ENCODE data around the gene SPIN1.

Gene SPIN1

DNA sequence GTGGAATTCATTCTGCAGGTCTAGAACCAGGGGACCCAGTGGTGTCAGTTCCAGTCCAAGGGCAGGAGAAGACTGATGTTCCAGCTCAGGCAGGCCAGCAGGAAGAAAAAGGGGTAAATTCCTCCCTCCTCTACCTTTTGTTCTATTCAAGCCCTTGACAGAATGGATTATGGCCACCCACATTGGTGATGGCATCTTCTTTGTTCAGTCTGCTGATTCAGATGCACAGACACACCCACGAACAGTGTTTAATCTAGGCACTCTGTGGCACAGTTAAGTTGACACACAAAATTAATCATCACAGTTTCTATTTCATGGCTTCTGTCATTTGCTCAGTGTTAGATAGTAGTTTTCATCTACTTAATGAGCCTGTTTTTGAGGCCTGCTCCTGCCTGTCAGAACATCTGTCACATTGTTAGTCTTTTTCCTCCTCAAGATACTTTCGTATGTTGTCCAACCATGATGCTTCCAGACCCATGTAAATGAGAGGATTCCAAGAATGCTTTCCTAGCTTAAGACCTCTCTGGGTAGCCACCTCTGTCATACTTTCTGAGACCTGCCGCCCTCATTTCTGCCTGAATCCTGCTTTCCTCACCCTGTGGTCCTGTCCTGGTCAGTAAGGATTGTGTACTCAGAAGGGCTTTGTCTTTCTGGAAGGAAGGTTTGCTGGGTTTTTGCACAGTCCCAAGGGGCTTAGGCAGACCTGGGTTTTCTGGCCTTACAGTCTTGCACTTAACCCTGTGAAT is 72.5 kb downstream of the SPIN1 start:
- no peaks in the 10 kb centered on the region for H3K4me1 ChIP-seq (ENCODE audit: insufficient read depth, low read length)
- DNase-seq (no peak), ATAC-seq (ENCODE audit: insufficient read depth, low read depth) (no peak)
- H3K9me3 ChIP-seq (ENCODE audit: insufficient read depth, low read length, severe bottlenecking) = no peaks in the 10 kb centered on the region
- no peak overlapping the region for H3K27ac ChIP-seq (ENCODE audit: low read length)
- H3K27me3 ChIP-seq (ENCODE audit: insufficient read depth, low read length, poor library complexity) = no peaks in the 10 kb centered on the region
- H3K36me3 ChIP-seq (ENCODE audit: insufficient read depth, low read length) = peaks cover 33% of the 10 kb centered on the region
- no peak overlapping the region for H3K4me3 ChIP-seq (ENCODE audit: low read depth in 1 of 2, low read length in 2 of 2)
- no peak for TF ChIP-seq EZH2 (IDR thresholded peaks at IDR 0.05; ENCODE audit: borderline replicate concordance, low read depth, low read length, severe bottlenecking)
- TF ChIP-seq, protein P1, sequence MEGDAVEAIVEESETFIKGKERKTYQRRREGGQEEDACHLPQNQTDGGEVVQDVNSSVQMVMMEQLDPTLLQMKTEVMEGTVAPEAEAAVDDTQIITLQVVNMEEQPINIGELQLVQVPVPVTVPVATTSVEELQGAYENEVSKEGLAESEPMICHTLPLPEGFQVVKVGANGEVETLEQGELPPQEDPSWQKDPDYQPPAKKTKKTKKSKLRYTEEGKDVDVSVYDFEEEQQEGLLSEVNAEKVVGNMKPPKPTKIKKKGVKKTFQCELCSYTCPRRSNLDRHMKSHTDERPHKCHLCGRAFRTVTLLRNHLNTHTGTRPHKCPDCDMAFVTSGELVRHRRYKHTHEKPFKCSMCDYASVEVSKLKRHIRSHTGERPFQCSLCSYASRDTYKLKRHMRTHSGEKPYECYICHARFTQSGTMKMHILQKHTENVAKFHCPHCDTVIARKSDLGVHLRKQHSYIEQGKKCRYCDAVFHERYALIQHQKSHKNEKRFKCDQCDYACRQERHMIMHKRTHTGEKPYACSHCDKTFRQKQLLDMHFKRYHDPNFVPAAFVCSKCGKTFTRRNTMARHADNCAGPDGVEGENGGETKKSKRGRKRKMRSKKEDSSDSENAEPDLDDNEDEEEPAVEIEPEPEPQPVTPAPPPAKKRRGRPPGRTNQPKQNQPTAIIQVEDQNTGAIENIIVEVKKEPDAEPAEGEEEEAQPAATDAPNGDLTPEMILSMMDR (IDR thresholded peaks at IDR 0.05; ENCODE audit: borderline replicate concordance, extremely low read depth, low read length, poor library complexity, severe bottlenecking) = no peak
- no peak overlapping the region for H3K4me2 ChIP-seq (ENCODE audit: insufficient read depth, low read length)
- H3K79me2 ChIP-seq (ENCODE audit: insufficient read depth, low read length) = peaks cover 22% of the 10 kb centered on the region; the same call in 1 of the 2 replicates
- H4K20me1 ChIP-seq (ENCODE audit: insufficient read depth, low read length) = peaks cover 5% of the 10 kb centered on the region; the same call in 1 of the 2 replicates
- H2AFZ ChIP-seq (ENCODE audit: low read depth, low read length) = no peak overlapping the region
- no peak overlapping the region for H3K9ac ChIP-seq (ENCODE audit: low read depth, low read length)

DNA sequence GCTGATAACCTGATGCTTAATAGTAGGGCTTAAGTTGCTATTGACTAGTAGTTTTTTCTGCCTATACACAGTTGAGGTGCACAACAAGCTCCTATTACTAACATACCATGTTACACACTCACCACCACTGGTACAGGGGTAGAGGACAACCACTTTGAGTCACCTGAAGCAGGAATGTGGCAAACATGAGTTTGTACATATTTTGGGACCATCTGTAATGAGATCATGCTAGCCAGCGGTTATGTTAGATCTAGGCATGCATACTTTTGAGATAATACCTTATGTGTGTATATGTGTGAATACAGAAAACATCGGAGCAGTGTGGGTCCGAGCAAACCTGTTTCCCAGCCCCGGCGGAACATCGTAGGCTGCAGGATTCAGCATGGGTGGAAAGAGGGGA is 73.9 kb downstream of the SPIN1 start:
- H3K27me3 ChIP-seq (ENCODE audit: insufficient read depth, low read length, poor library complexity) = no peaks in the 10 kb centered on the region
- no peak overlapping the region for H2AFZ ChIP-seq (ENCODE audit: low read depth, low read length)
- peaks cover 5% of the 10 kb centered on the region; the same call in 1 of the 2 replicates for H4K20me1 ChIP-seq (ENCODE audit: insufficient read depth, low read length)
- H3K4me1 ChIP-seq (ENCODE audit: insufficient read depth, low read length) = no peaks in the 10 kb centered on the region
- H3K4me2 ChIP-seq (ENCODE audit: insufficient read depth, low read length) = no peak overlapping the region
- no peak overlapping the region for H3K9ac ChIP-seq (ENCODE audit: low read depth, low read length)
- no peak for TF ChIP-seq EZH2 (IDR thresholded peaks at IDR 0.05; ENCODE audit: borderline replicate concordance, low read depth, low read length, severe bottlenecking)
- TF ChIP-seq, protein P1 (IDR thresholded peaks at IDR 0.05; ENCODE audit: borderline replicate concordance, extremely low read depth, low read length, poor library complexity, severe bottlenecking) = no peak
- peaks cover 29% of the 10 kb centered on the region for H3K36me3 ChIP-seq (ENCODE audit: insufficient read depth, low read length)
- no peaks in the 10 kb centered on the region for H3K9me3 ChIP-seq (ENCODE audit: insufficient read depth, low read length, severe bottlenecking)
- DNase-seq (no peak), ATAC-seq (ENCODE audit: insufficient read depth, low read depth) (no peak)
- no peak overlapping the region for H3K27ac ChIP-seq (ENCODE audit: low read length)
- H3K79me2 ChIP-seq (ENCODE audit: insufficient read depth, low read length) = peaks cover 25% of the 10 kb centered on the region
- no peak overlapping the region for H3K4me3 ChIP-seq (ENCODE audit: low read depth in 1 of 2, low read length in 2 of 2)

DNA sequence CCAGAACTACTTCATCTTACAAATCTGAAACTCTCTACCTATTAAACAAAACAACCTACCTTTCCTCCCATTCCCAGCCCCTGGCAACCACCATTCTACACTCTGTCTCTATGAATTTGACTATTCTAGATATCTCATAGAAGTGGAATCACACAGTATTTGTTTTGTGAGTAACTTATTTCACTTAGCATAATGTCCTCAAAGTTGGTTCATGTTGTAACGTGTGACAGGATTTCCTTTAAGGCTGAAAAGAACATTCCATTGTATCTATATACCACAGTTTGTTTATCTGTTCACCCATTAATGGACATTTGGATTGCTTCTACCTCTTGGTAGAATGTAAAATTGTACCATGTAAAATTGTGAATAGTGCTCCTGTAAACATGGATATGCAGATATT is 76.6 kb downstream of the SPIN1 start:
- peaks cover 24% of the 10 kb centered on the region for H3K79me2 ChIP-seq (ENCODE audit: insufficient read depth, low read length)
- H3K27ac ChIP-seq (ENCODE audit: low read length) = no peak overlapping the region
- DNase-seq (no peak), ATAC-seq (ENCODE audit: insufficient read depth, low read depth) (no peak)
- peaks cover 41% of the 10 kb centered on the region for H3K36me3 ChIP-seq (ENCODE audit: insufficient read depth, low read length)
- H3K4me1 ChIP-seq (ENCODE audit: insufficient read depth, low read length) = no peaks in the 10 kb centered on the region
- TF ChIP-seq, protein P1 (IDR thresholded peaks at IDR 0.05; ENCODE audit: borderline replicate concordance, extremely low read depth, low read length, poor library complexity, severe bottlenecking) = no peak
- no peak for TF ChIP-seq EZH2 (IDR thresholded peaks at IDR 0.05; ENCODE audit: borderline replicate concordance, low read depth, low read length, severe bottlenecking)
- H3K9me3 ChIP-seq (ENCODE audit: insufficient read depth, low read length, severe bottlenecking) = no peaks in the 10 kb centered on the region
- H3K4me3 ChIP-seq (ENCODE audit: low read depth in 1 of 2, low read length in 2 of 2) = no peak overlapping the region
- no peaks in the 10 kb centered on the region for H3K27me3 ChIP-seq (ENCODE audit: insufficient read depth, low read length, poor library complexity)
- H4K20me1 ChIP-seq (ENCODE audit: insufficient read depth, low read length) = peaks cover 5% of the 10 kb centered on the region; the same call in 1 of the 2 replicates
- no peak overlapping the region for H3K4me2 ChIP-seq (ENCODE audit: insufficient read depth, low read length)
- no peak overlapping the region for H2AFZ ChIP-seq (ENCODE audit: low read depth, low read length)
- H3K9ac ChIP-seq (ENCODE audit: low read depth, low read length) = no peak overlapping the region
